HEK293 (cell line): ENCODE measurements around the gene ZMYM2.

Source experiments
- CTCF ChIA-PET: fragments of 350-600 bp; formaldehyde crosslinking; extraction: SDS; loops from one replicate; lab custom pipeline; 2021; ENCODE audit warnings: antibody characterized with exemption; lab: Yijun Ruan, JAX
- POLR2A ChIA-PET: fragments of 300-600 bp; formaldehyde crosslinking; extraction: SDS; loops from one replicate; lab custom pipeline; 2020; ENCODE audit warnings: antibody characterized with exemption, inconsistent platforms; lab: Yijun Ruan, JAX
- H3K27ac ChIP-seq: fragments of 200-500 bp; sonication (Bioruptor generic); 2 replicates; pipeline ENCODE4 v1.5.1; 2014; ENCODE audit warnings: low read depth, low read length, control low read depth, inconsistent platforms; ENCODE audit errors: extremely low read depth
- H3K36me3 ChIP-seq, 2 experiments: fragments of 200-500 bp in 1 of 2; sonication (Bioruptor generic) in 1 of 2; 1 replicate in 1 of 2; 2 replicates in 1 of 2; pipeline ENCODE4 v1.5.1; 2014 to 2017; ENCODE audit warnings: inconsistent platforms in 2 of 2, low read length in 2 of 2; ENCODE audit not compliant: control insufficient read depth in 2 of 2, insufficient read depth in 1 of 2
- H3K4me1 ChIP-seq: fragments of 200-500 bp; sonication (Bioruptor generic); 2 replicates; pipeline ENCODE4 v1.5.1; 2014; ENCODE audit warnings: mild to moderate bottlenecking, low read length, inconsistent platforms; ENCODE audit not compliant: control insufficient read depth, insufficient read depth
- H3K4me3 ChIP-seq: 2 replicates; pipeline ENCODE4 v1.5.1; 2011; ENCODE audit warnings: low read depth, mild to moderate bottlenecking, control low read depth, low read length, moderate library complexity
- H3K9me3 ChIP-seq: fragments of 200-500 bp; sonication (Bioruptor generic); 2 replicates; pipeline ENCODE4 v1.5.1; 2014; ENCODE audit warnings: low read depth, low read length, inconsistent platforms; ENCODE audit not compliant: control insufficient read depth, insufficient read depth
- ELK4 ChIP-seq: IDR thresholded peaks from 2 replicates; pipeline ENCODE4 v1.6.1; 2011; ENCODE audit warnings: mild to moderate bottlenecking, low read depth, low read length, borderline replicate concordance
- HOXA7 ChIP-seq: sonication (generic); formaldehyde crosslinking; IDR thresholded peaks from 2 replicates; pipeline ENCODE4 v1.8.1; 2022; ENCODE audit warnings: missing genetic modification reagents, borderline replicate concordance
- HOXD13 ChIP-seq: sonication (generic); formaldehyde crosslinking; IDR thresholded peaks from 2 replicates; pipeline ENCODE4 v1.8.0; 2022; ENCODE audit warnings: missing genetic modification reagents, borderline replicate concordance
- OVOL3 ChIP-seq: fragments of 450-650 bp; formaldehyde crosslinking; IDR thresholded peaks from 2 replicates; pipeline ENCODE4 v1.5.1; 2016; ENCODE audit warnings: missing biosample characterization, missing genetic modification characterization
- SETDB1 ChIP-seq: IDR thresholded peaks from one replicate; pipeline ENCODE4 v1.6.1; 2017; ENCODE audit warnings: mild to moderate bottlenecking, low read length, moderate library complexity, mixed read lengths; ENCODE audit not compliant: insufficient read length
- ZBTB11 ChIP-seq: fragments of 450-650 bp; formaldehyde crosslinking; conservative IDR thresholded peaks from 2 replicates; pipeline ENCODE4 v1.5.1; 2016; ENCODE audit warnings: low read depth, missing biosample characterization, missing genetic modification characterization
- ZBTB44 ChIP-seq: fragments of 450-650 bp; IDR thresholded peaks from 2 replicates; pipeline ENCODE4 v1.5.1; 2018; ENCODE audit warnings: missing biosample characterization, mild to moderate bottlenecking, missing genetic modification characterization
- ZEB2 ChIP-seq: fragments of 450-650 bp; formaldehyde crosslinking; IDR thresholded peaks from 2 replicates; pipeline ENCODE4 v1.5.1; 2016; ENCODE audit warnings: missing biosample characterization, missing genetic modification characterization
- ZIC2 ChIP-seq: fragments of 450-650 bp; formaldehyde crosslinking; IDR thresholded peaks from 2 replicates; pipeline ENCODE4 v1.5.1; 2016; ENCODE audit warnings: missing biosample characterization, missing genetic modification characterization
- ZNF114 ChIP-seq: fragments of 450-650 bp; formaldehyde crosslinking; IDR thresholded peaks from 2 replicates; pipeline ENCODE4 v1.5.0; 2017; ENCODE audit warnings: missing biosample characterization, missing genetic modification characterization
- ZNF121 ChIP-seq: fragments of 450-650 bp; formaldehyde crosslinking; IDR thresholded peaks from 2 replicates; pipeline ENCODE4 v1.5.1; 2016; ENCODE audit warnings: missing biosample characterization, missing genetic modification characterization
- ZNF184 ChIP-seq: fragments of 450-650 bp; IDR thresholded peaks from 2 replicates; pipeline ENCODE4 v1.5.1; 2018; ENCODE audit warnings: missing biosample characterization, mild to moderate bottlenecking, missing genetic modification characterization
- ZNF223 ChIP-seq: fragments of 450-650 bp; formaldehyde crosslinking; IDR thresholded peaks from 2 replicates; pipeline ENCODE4 v1.5.1; 2016; ENCODE audit warnings: missing biosample characterization, missing genetic modification characterization
- ZNF518A ChIP-seq: fragments of 450-650 bp; formaldehyde crosslinking; conservative IDR thresholded peaks from 2 replicates; pipeline ENCODE4 v1.5.1; 2016; ENCODE audit warnings: low read depth, missing biosample characterization, missing genetic modification characterization
- ZNF571 ChIP-seq: fragments of 450-650 bp; formaldehyde crosslinking; IDR thresholded peaks from 2 replicates; pipeline ENCODE4 v1.5.0; 2017; ENCODE audit warnings: missing biosample characterization, missing genetic modification characterization
- ZNF596 ChIP-seq: fragments of 450-650 bp; IDR thresholded peaks from 2 replicates; pipeline ENCODE4 v1.5.0; 2018; ENCODE audit warnings: missing biosample characterization, mild to moderate bottlenecking, missing genetic modification characterization, moderate library complexity
- ZNF600 ChIP-seq: fragments of 450-650 bp; formaldehyde crosslinking; IDR thresholded peaks from 2 replicates; pipeline ENCODE4 v1.5.1; 2016; ENCODE audit warnings: missing biosample characterization, missing genetic modification characterization
- ZNF623 ChIP-seq: fragments of 450-650 bp; formaldehyde crosslinking; IDR thresholded peaks from 2 replicates; pipeline ENCODE4 v1.5.1; 2016; ENCODE audit warnings: missing biosample characterization, missing genetic modification characterization
- ZNF664 ChIP-seq: fragments of 450-650 bp; formaldehyde crosslinking; IDR thresholded peaks from 2 replicates; pipeline ENCODE4 v1.5.1; 2016; ENCODE audit warnings: missing biosample characterization, missing genetic modification characterization
- ZNF792 ChIP-seq: fragments of 450-650 bp; formaldehyde crosslinking; IDR thresholded peaks from 2 replicates; pipeline ENCODE4 v1.5.1; 2016; ENCODE audit warnings: missing biosample characterization, missing genetic modification characterization

ZMYM2 gene

GRCh38 chr13:20057214-20057613, 98.7 kb downstream of the ZMYM2 start (continued):
- TF ChIP-seq ZBTB11 (tag by site-specific recombination): 0 out of 2 replicates have a peak, but pooled peaks have one; percentile 19

- ChIA-PET POLR2A (no interaction called here), CTCF (no interaction called here)
- Histone ChIP-seq H3K27ac (no peak overlapping the region), H3K9me3 (no peaks in the 10 kb centered on the region), H3K4me3 (no peak overlapping the region), H3K36me3 (peaks cover 22 to 86% of the 10 kb centered on the region in 2 experiments), H3K4me1 (no peaks in the 10 kb centered on the region)
- TF ChIP-seq ZIC2 (no peak), ZNF792 (no peak), ZNF184 (tag by site-specific recombination) (no peak), ZNF121 (tag by site-specific recombination) (no peak), ZNF571 (tag by site-specific recombination) (no peak), ZNF664 (tag by site-specific recombination) (no peak), SETDB1 (no peak), HOXA7 (no peak), HOXD13 (CRISPR knock-in tag) (no peak), ZNF223 (tag by site-specific recombination) (no peak), ZBTB44 (tag by site-specific recombination) (no peak), ZNF518A (tag by site-specific recombination) (no peak), ZNF114 (tag by site-specific recombination) (no peak), ZNF623 (tag by site-specific recombination) (no peak), OVOL3 (tag by site-specific recombination) (no peak), ZEB2 (no peak), ZNF600 (tag by site-specific recombination) (no peak), ZNF596 (tag by site-specific recombination) (no peak), ELK4 (no peak)
Measured at GRCh38 chr13:20057963-20058362, 99.4 kb downstream of the ZMYM2 start.
